HG03045 (cell line): ENCODE measurements around the gene TRERF1.

Experiments used
- ATAC-seq: cut with Tn5 transposase; IDR thresholded peaks from one replicate; pipeline ENCODE4 v1.9.1; 2021; ENCODE audit warnings: mild to moderate bottlenecking, moderate library complexity; ENCODE audit not compliant: unreplicated experiment

The TRERF1 gene

DNA sequence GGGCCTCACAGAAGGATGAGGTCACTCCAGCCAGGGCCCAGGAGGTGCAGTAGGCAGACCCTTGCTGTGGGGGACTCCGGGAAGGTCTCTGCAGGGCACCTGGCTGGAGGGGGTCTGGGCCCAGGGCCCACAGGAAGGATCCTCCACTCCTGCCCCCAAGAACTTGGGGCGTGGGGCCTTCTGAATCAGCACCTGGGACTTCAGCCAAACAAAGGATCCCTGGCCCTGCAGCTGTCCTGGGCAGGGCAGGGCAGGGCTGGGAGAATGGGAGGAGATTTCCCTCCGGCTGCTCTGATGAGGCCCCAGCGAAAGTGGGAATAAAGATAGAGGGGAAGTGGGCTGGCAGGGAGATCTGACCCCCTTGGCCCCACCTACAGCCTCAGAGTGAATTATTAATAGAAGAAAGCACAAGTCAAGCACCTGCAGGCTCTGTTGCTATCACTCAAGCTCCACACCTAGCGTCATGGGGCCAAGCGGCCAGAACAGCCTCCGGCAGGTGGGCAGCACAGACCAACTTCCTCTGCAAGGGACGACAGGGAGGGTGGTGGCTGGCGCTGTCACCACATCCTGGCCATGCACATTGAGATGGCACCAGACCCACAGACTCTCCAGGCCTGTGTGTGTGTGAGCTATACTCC lies 172.5 kb downstream of the TRERF1 start:
- ATAC-seq: no peak

GRCh38 chr6:42278131-42278853 lies 173.4 kb downstream of the TRERF1 start:
- no peak for ATAC-seq

DNA sequence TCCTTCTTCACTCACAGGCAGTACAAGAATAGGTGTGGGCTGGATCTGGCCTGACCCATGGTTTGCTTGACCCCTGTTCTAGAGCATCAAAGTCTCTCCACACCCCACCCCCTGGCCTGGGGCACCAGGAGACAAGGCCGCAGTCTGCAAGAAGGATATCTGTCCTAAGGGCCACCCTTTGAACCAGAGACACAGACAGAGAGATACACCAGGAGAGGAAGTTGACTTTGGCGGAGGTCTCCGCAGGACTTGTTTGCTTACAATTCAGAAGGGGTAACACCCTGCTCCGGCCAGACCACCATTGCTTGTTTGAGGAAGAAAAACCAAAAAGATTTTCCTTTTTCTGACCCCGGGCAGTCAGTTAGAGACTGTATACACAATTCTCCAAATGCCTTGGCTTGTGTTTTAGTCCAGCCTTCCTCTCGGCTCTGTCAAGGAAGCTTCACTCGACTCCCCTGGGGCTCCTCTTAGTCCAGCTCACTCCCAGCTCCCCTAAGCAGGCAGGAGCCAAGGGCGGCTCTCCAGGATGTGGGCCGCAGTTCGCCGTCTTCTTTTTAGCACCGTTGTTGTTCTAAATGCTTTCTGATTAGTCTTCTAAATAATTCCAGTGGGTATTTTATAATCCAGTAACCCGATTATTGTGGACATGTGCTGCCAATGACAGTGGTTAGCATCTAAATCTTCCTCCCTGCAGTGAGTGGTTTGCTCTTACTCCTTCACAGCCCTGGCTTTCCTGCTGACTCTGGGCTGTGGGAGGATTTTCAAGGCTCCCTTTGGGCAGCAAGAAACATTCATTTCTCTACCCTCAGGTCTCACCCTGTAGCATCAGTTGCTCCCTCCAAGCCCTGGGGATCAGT lies 175.5 kb downstream of the TRERF1 start:
- ATAC-seq: no peak

- no peak for ATAC-seq
These were observed 176.2 kb downstream of the TRERF1 start for GRCh38 chr6:42275376-42276033.

DNA sequence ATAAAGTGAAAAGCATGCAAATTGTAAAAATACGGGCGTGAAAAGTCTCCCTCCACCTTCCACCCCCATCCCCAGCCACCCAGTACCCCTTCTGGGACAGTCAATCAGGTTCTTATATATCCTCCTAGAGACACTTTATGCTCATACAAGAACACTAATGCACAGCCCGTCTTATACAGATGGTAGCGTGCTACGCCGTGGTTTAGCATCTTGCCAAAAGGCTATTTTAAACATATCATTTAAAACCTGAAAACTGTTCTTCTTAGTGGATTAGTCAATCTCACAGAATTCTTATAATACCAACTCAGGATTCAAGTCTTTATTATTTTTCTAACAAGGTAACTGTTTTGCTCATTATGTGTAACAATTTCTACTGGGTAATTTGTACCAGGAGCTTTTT lies 176.8 kb downstream of the TRERF1 start:
- ATAC-seq: no peak

DNA sequence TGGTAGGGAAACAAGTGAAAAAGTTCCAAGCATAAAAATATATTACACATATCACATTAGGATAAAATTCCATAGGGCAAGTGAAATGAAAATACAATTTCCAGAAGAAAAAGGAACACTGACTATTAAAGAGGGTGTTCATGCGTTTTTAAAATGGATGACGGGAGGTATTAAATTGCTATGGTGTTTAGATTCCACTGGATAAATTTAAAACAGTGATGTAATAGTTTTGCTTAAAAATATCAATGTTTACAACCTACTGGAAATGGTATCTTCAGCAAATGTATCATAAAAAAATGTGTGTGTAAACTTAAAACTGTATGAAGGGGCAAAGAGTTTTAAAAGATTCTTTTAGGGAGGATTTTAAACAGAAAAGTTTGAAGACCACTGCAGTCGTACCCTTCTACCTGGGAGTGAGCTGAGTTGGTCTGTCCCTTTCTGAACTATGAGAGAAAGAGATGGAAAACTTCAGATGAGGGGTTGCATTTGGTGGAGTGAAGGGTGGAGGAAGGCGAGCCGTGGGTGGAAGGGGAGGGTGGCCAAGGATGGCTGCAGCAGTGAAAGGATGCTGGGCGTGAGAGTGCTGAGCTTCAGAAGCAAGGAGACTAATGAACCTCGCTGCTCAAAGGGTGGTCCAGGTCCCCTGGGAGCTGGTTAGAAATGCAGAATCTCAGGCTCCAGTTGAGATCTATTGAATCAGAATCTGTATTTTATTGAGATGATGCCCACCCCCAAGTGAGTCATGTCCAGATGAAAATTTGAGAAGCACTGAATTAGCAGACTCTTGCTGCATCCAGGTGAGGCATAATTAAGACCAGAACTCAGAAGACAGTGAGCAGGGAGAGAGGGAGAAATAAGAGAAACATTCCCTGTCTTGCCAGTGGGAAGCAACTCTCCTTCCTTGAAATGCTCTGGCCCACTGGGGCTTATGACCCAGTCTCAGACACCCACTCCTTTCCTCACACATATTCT lies 179.6 kb downstream of the TRERF1 start:
- ATAC-seq: no peak

DNA sequence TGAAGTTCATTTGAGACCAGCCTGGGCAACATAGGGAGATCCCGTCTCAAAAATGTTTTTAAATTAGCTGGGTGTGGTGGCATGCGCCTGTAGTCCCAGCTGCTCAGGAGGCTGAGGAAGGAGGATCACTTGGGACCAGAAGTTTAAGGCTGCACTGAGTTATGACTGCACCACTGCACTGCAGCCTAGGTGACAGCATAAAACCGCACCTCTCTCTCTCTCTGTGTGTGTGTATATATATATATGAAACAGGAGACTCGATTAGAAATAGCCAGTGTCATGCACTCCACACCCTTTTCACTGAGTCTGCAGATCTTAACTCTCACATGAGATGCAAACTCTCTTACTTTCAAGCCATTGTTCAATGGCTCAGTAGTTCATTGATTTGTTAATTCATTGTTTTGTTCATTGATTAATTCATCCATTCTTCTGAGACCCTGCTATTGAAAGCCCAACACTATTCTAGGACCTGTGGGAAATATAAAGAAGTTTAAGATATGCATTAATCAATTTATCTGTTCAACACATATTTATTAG lies 181.7 kb downstream of the TRERF1 start:
- peak; percentile 33 for ATAC-seq

DNA sequence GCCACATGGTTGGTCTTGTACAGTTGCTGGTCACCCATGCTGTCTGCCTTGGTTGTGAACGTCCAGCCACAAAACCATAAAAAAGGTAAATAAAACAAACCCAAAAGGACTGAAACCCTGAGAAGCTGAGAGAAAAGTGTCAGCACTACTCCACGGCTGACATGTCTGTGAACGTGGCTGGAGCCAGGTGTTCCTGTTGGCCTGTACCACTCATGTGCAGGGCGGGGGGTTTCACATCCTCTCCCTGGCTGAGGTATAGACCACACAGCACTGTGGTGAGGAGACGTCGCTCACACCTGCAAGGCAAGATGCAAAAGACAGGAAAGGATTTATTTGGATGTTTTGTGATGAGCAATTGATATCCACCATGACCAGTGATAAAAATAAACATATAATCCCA lies 182.2 kb downstream of the TRERF1 start:
- ATAC-seq: peak; percentile 84

DNA sequence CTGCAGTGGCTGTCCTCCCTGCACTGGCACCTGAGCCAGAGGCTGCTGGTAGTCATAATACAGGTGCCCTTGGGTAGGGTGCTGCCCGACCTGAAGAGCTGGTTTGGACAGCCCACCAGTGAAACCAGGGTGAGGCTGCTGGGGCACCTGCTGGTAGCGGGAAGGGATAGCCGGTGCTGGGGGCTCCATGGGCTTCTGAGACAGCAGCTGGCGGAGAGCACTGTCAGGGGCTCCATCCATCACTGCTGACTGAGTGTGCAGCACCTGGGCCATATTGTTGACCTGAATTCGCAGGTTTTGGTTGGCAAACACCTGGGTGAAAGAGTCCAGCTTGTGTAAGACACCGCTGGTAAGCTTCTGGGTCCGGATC lies 182.9 kb downstream of the TRERF1 start:
- ATAC-seq: no peak

DNA sequence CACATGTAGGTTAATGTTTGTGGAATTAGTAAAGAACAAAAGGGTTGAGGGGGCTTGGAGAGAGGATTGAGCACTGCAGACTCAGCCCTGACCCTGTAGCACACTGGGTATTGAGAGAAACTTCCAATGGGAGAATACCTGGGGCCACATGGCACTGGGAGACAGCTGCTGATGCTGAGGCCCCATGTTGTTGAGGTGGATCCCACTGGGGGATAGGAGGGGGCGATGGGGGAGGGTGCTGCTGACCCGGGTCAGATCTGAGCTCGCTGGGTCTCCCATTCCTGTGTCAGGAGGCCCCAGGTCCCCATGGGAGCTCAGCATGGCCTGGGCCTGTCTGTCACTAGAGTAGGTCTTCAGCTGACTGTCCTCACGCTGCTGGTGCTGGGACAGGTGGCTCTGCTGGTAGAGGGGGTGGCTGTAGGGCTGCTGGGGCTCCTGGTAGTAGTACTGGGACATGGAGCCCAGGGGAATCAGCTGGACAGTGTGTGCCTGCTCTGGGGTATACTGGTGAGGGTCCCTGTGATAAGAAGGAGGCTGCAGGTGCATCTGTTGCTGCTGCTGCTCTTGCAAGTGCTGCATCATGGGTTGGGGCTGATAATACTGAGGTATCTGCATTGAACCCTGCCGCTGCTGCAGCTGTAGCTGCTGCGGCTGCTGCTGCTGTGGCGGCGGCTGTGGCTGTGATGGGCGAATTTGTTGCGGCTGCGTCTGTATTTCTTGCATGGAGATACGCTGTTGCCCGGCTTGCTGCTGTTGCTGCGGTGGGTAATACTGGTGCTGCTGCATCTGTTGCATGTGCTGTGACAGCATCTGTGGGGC lies 183.5 kb downstream of the TRERF1 start:
- ATAC-seq: no peak

- no peak for ATAC-seq
These were observed 185.2 kb downstream of the TRERF1 start for GRCh38 chr6:42266538-42266937.

DNA sequence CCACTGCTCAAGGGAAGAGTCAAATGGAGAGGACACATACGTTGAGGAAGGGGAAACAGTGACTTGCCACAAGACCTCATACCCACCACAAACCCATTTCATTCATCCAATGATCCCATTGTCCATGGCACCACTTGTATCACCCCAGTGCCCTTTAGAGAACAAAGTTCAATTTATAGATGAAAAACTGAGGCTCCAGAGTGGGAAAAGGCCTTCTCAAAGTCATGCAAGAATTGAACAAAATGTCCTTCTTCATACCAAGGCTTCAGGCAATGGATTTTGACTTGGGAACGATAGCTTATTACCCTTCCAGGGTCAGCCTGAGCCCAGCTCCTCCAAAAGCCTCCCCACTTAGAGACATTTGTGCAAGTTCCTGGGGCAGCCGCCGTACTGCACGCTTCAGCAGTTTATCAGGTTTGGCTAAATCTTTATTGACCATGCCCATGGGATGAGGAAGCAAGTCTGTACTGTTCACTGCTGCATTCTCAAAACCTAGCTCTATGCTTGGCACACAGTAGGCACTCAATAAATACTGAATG lies 186.8 kb downstream of the TRERF1 start:
- ATAC-seq: no peak

- ATAC-seq: no peak
These were observed 187.4 kb downstream of the TRERF1 start for GRCh38 chr6:42264162-42264851.

DNA sequence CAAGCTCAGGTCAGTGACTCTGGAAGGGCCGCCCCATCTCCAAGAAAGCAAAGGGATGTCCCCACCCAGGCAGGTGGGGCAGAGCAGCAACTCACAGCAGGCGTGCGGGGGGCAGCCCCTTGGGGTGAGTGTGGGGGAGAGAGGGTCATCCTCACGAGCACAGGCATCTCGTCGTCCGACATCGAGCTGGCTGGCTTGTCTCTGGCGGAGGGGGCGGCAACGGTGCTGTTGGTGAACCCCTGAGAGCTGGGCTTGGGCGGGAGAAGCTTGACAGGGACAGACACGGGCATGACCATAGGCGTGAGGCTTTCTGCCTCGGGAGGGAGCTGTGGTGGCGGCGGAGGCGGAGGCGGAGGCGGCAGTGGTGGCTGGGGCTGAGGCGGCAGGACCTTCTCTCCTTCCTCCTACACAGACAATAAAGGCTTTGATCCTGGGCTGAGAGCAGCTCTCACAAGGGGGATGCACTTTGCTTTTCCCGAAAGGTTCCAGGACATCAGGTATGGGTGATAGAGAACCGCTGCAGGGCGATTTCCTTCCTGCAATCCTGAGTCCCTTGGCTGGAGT lies 188.5 kb downstream of the TRERF1 start:
- no peak for ATAC-seq

DNA sequence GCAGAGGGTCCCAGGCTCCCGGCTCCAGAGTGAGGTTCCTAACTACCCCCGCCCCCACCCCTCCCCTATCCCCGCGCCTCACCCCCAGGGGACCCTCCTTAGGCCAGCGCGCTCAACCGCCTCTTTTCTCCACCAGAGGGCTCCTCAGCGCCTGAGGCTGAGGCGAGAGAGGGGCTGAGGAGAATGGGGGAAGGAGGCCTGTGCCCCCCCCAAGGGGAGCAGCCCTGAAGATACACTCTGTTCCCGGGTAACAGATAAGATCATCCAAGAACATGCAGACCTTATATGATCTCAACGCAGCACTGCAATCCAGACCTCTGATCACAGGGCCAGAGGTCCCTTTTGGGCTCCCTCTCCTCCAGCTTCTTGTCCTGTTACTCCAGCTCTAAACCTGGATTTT lies 190.8 kb downstream of the TRERF1 start:
- ATAC-seq: no peak

- ATAC-seq: no peak
These were observed 191.3 kb downstream of the TRERF1 start for GRCh38 chr6:42260396-42260888.

GRCh38 chr6:42259841-42260395 lies 191.8 kb downstream of the TRERF1 start:
- no peak for ATAC-seq
